Fibroblast of villous mesenchyme (primary cell): ENCODE results near the gene STARD10. TPM values are rescaled to one million over a fixed set of nuclear protein-coding genes. Genes with fewer than 3 reads are reported as not detected.

Experiments
- DNase-seq: peaks from one replicate; pipeline ENCODE4 v3.0.0-alpha.2; 2010; ENCODE audit warnings: low read depth
- H3K4me3 ChIP-seq: 2 replicates; pipeline ENCODE4 v1.5.1; 2011; ENCODE audit warnings: low read depth, mild to moderate bottlenecking, low read length
- CTCF ChIP-seq: IDR thresholded peaks from 2 replicates; pipeline ENCODE4 v1.5.1; 2012; ENCODE audit warnings: low read depth, mild to moderate bottlenecking, low read length; ENCODE audit not compliant: insufficient read depth
- small RNA-seq: library from RNA; depleted of rRNA; stranded (forward); fragments of <200 nt; gene quantifications from one replicate; pipeline ENCODE3, GENCODE V24; 2012
- total RNA-seq: library from RNA; depleted of rRNA; stranded (reverse); fragments of >200 nt; gene quantifications from 2 replicates; pipeline ENCODE4 v1.2.3, GENCODE V29; 2012

Gene STARD10
- total RNA-seq, 1 donor, result 34.5 TPM

DNA sequence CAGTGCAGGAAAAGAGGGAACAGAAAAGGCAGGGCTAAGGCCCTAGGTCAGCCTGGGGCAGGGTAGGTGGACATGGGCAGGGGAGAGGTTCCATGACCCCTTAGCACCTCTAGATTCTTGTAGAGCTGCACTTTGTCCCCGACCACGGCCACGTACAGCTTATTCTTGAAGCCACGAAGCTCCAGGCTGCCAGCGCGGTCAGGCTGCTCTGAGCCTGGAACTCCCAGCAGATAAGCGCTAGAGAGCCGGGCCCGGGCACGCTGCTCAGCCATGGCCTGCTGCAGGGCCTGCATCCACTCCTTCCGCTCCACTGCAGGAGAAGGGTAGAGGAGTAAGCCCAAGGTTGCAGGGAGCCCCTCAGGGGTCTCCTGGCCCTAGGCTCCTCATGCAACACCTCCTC lies 83.6 kb downstream of the STARD10 start:
- TF ChIP-seq CTCF, result no peak
- no peak for DNase-seq
- no peak overlapping the region for H3K4me3 ChIP-seq

DNA sequence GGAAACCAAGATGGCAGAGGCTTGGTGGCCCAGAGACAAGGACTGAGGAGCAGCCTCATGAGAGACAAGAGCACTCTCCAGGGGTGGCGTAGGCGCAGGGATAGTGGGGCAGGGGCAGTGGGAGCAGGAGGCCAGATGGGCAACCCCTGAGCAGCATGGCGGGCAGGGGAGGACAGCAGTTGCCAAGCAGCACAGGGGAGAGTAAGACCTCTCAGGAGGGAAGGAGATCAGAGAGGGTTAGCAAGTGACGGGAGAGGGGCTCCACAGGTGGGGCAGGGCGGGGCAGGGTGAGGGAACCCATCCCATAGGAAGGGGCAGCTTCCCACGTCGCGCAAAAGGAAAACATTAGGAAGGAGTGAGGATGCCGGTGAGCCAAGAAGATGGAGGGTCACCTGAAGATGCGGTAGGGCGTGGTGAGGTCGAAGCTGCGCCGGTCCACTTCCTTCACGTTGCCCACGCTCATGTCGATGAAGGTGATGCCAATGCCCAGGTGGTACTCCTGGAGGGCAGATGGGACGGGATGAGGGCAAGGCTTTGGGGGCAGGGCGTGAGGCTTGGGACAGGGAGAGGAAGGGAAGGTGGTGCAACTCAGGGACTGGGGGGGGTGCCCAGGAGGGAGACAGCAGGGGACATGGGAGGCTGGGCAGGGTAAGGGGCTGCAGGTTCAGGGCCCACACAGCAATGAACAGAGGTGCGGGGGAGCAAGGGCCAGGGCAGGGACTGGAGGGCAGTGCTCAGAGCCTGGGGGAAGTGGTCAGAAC lies 84.2 kb downstream of the STARD10 start:
- no peak for DNase-seq
- TF ChIP-seq CTCF, result no peak
- no peak overlapping the region for H3K4me3 ChIP-seq

DNA sequence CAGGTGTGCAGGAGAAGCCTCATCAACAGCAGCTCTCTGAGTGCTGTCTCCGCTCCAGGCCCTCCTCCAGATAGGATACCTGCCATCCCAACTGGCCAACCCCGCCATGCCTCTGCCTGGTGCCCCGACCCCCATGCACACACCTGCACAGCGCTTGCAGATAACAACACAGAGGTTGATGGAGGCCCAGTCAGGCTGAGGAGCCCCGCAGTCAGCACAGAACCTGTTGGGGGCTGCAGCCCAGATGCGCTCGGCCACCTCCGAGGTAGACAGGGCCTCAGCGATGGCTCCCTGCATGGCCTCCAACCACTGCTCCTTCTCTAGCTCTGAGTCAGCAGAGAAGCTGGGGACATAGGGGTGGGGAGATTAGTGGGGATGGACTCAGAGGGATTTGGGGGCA lies 86.8 kb downstream of the STARD10 start:
- no peak for TF ChIP-seq CTCF
- DNase-seq, result no peak
- no peak overlapping the region for H3K4me3 ChIP-seq

DNA sequence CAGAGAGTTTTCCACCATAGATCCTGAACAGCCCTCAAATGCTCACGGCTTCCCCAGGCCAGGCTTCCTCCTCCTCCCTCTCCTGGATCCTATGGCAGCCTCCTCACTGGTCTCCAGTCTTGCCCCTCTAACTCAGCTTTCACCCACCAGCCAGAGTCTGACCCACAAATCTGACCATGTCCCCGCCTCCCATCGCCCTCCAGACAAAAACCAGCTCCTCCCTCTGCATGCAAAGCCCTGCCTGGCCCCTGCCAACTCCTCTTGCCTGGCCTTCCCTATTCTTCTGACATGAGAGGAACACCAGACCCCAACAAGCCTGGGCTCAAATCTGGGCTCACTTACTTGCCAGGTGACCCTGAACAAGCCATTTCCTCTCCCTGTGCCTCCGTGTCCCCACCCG lies 87.3 kb downstream of the STARD10 start:
- H3K4me3 ChIP-seq, result no peak overlapping the region
- no peak for DNase-seq
- TF ChIP-seq CTCF, result no peak

DNA sequence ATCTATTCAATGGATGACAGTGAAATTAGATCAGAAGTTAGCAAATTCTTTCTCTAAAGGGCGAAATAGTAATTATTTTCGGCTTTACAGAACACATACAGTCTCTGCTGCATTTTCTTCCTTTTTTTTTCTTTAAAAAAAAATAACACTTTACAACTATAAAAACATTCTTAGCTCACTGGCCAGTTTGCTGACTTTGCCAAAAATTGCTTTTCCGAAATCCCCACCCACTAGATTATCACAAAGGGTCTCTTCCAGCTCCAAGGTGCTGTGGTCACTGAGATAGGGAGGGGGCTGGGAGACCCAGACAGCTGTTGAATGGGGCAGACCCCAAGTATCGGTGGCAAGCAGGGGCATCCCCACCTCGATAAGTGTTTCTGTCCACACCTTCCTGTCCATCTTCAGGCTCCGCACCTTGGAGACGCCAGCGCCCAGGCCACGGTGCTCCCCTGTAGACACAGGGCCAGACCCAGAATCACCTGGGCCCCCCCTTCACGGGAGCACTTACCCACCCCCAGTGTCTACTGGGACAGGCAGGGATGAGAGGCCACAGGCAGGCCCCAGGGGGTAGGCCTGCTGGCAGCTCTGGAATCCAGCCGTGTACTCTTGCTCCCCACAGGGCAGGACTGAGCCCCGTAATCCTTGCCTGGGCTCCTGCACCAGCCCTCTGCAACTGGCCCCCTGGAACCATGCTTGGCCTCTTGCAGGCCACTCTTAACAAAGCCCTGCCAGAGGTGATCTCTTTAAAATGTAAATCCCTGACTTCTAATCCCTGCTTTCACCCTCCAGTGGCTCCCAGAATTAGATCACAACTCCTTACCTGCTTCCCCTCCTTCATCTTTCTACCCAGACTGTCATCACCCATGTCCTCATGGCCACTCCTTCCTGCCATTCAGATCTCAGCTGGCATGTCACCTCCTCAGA lies 88.1 kb downstream of the STARD10 start:
- TF ChIP-seq CTCF, result no peak
- no peak for DNase-seq
- H3K4me3 ChIP-seq, result no peak overlapping the region

DNA sequence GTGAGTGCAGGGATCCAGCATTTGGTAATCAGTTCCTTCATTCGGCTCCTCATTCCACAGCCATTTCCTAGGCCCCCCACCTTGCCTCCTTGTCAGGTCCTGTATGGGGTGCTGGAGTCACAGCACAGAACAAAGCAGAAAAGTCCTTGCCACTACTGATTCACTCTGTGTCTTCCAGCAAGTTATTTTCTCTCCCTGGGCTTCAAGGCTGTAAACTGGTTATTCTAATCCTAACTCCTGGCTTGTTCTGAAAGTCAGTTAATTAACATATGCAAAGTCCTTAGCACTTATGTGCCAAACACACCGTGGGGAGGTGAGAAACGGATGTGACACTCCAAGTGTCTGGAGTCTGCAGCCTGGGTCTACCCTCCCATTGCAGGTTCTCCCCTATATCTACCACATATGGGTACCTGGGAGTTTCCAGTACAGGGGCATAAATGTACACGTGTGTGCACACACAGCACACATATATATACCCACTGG lies 89.0 kb downstream of the STARD10 start:
- no peak for TF ChIP-seq CTCF
- H3K4me3 ChIP-seq, result no peak overlapping the region
- no peak for DNase-seq

Small RNA genes within 50 kb of the gene (small RNA-seq; reads per million reads assigned to genes)
- gene MIR4692 (not detected), gene RF00019 (not detected)

Other genes with a start within 250 kb of the STARD10 start
- under 0.01 TPM in 2 replicates for gene PDE2A, start 119.6 kb downstream of the STARD10 start, total RNA-seq
- gene ARAP1, start 41.6 kb downstream of the STARD10 start, total RNA-seq, result 73.0 and 77.0 TPM in 2 replicates
- 6.8 and 11.2 TPM in 2 replicates for gene ATG16L2, start 20.4 kb upstream of the STARD10 start, total RNA-seq